H1 (cell line): Measurements from ENCODE around the gene RSU1.

Experiments used
- CTCF ChIP-seq, 3 experiments: IDR thresholded peaks; 1 replicate in 2 of 3; 2 replicates in 1 of 3; pipeline versions ENCODE4 v1.5.1 to v1.6.1; 2011; ENCODE audit warnings: low read length in 3 of 3, mild to moderate bottlenecking in 3 of 3, inconsistent platforms in 2 of 3, low read depth in 1 of 3, moderate library complexity in 1 of 3; ENCODE audit not compliant: insufficient read depth in 1 of 3; ENCODE audit errors: control extremely low read depth in 1 of 3
- TAF1 ChIP-seq: IDR thresholded peaks from 2 replicates; pipeline ENCODE4 v1.6.1; 2011; ENCODE audit warnings: mild to moderate bottlenecking, low read depth, low read length

- TF ChIP-seq CTCF (IDR thresholded peaks at IDR 0.05; ENCODE audit: control extremely low read depth in 1 of 3, insufficient read depth in 1 of 3, low read depth in 1 of 3, low read length in 3 of 3) (no peak), TAF1 (no peak)
These were observed 116.9 kb downstream of the RSU1 start for GRCh38 chr10:16700331-16700730.
